Osteoblast (primary cell): ENCODE results near the gene GJD3. TPM values are rescaled to one million over a fixed set of nuclear protein-coding genes. Genes with fewer than 3 reads are reported as not detected.

Experiments used
- DNase-seq: peaks from one replicate; pipeline ENCODE4 v3.0.0; 2011; ENCODE audit warnings: low spot score, mixed read lengths; ENCODE audit not compliant: insufficient read length; ENCODE audit errors: missing footprints
- H2AFZ ChIP-seq: 2 replicates; pipeline ENCODE4 v1.6.0; 2011; ENCODE audit warnings: mild to moderate bottlenecking, low read length
- H3K27ac ChIP-seq: 2 replicates; pipeline ENCODE4 v1.5.1; 2011; ENCODE audit warnings: mild to moderate bottlenecking, low read depth, low read length, moderate library complexity
- H3K27me3 ChIP-seq: 2 replicates; pipeline ENCODE4 v1.6.0; 2012; ENCODE audit warnings: mild to moderate bottlenecking, control low read depth, inconsistent platforms, low read length, moderate library complexity; ENCODE audit not compliant: insufficient read depth
- H3K36me3 ChIP-seq: 2 replicates; pipeline ENCODE4 v1.5.1; 2011; ENCODE audit warnings: mild to moderate bottlenecking, low read length, control low read depth, moderate library complexity; ENCODE audit not compliant: insufficient read depth
- H3K4me1 ChIP-seq: 2 replicates; pipeline ENCODE4 v1.5.1; 2011; ENCODE audit warnings: mild to moderate bottlenecking, low read length, control low read depth, moderate library complexity; ENCODE audit not compliant: insufficient read depth
- H3K4me2 ChIP-seq: 2 replicates; pipeline ENCODE4 v1.6.0; 2011; ENCODE audit warnings: mild to moderate bottlenecking, low read length; ENCODE audit not compliant: insufficient read depth
- H3K4me3 ChIP-seq: fragments of 200-600 bp; sonication (generic); 3 replicates; pipeline ENCODE4 v1.5.1; 2012; ENCODE audit warnings: mild to moderate bottlenecking, low read length, inconsistent platforms; ENCODE audit not compliant: insufficient read depth
- H3K79me2 ChIP-seq: 2 replicates; pipeline ENCODE4 v1.6.0; 2012; ENCODE audit warnings: mild to moderate bottlenecking, low read length, control low read depth, inconsistent platforms; ENCODE audit not compliant: insufficient read depth
- H3K9me3 ChIP-seq: 2 replicates; pipeline ENCODE4 v1.5.1; 2011; ENCODE audit warnings: low read depth, low read length, control low read depth
- H4K20me1 ChIP-seq: 2 replicates; pipeline ENCODE4 v1.6.0; 2012; ENCODE audit warnings: mild to moderate bottlenecking, low read length, control low read depth; ENCODE audit not compliant: insufficient read depth
- CTCF ChIP-seq: IDR thresholded peaks from 2 replicates; pipeline ENCODE4 v1.5.1; 2011; ENCODE audit warnings: mild to moderate bottlenecking, low read depth, low read length, moderate library complexity; ENCODE audit errors: extremely low read depth
- total RNA-seq: library from RNA; depleted of rRNA; stranded (reverse); fragments of >200 nt; gene quantifications from 2 replicates; pipeline ENCODE4 v1.2.3, GENCODE V29; 2012

GJD3 gene
- total RNA-seq, 1 donor = 1.8 TPM

- Histone ChIP-seq H3K9me3 (no peaks in the 10 kb centered on the region), H2AFZ (no peak overlapping the region), H3K27me3 (no peaks in the 10 kb centered on the region), H3K27ac (peak overlapping the region; percentile 58), H3K36me3 (peaks cover 15% of the 10 kb centered on the region), H3K4me2 (peak overlapping the region; percentile 92), H3K79me2 (peaks cover 89% of the 10 kb centered on the region), H4K20me1 (peaks cover 69% of the 10 kb centered on the region), H3K4me3 (peak overlapping the region; percentile 81), H3K4me1 (peaks cover 72% of the 10 kb centered on the region)
- DNase-seq = peak; percentile 98
- no peak for TF ChIP-seq CTCF
Observed at GRCh38 chr17:40345161-40345993, 19.2 kb downstream of the GJD3 start.

- H2AFZ ChIP-seq = no peak overlapping the region
- H3K27me3 ChIP-seq = no peaks in the 10 kb centered on the region
- peaks cover 64% of the 10 kb centered on the region for H4K20me1 ChIP-seq
- no peaks in the 10 kb centered on the region for H3K9me3 ChIP-seq
- peaks cover 89% of the 10 kb centered on the region for H3K79me2 ChIP-seq
- H3K36me3 ChIP-seq = peaks cover 11% of the 10 kb centered on the region
- peak overlapping the region; percentile 92 for H3K4me2 ChIP-seq
- no peak for TF ChIP-seq CTCF
- H3K27ac ChIP-seq = peak overlapping the region; percentile 58
- peaks cover 66% of the 10 kb centered on the region for H3K4me1 ChIP-seq
- H3K4me3 ChIP-seq = peak overlapping the region; percentile 81
- DNase-seq = peak; percentile 87
Observed at GRCh38 chr17:40344421-40345160, 19.9 kb downstream of the GJD3 start.

- Histone ChIP-seq H3K9me3 (no peaks in the 10 kb centered on the region), H3K79me2 (peaks cover 85% of the 10 kb centered on the region), H3K4me1 (peaks cover 61% of the 10 kb centered on the region), H4K20me1 (peaks cover 58% of the 10 kb centered on the region), H3K4me3 (peak overlapping the region; percentile 81), H3K4me2 (peak overlapping the region; percentile 92), H3K27me3 (no peaks in the 10 kb centered on the region), H3K36me3 (peaks cover 3% of the 10 kb centered on the region), H2AFZ (no peak overlapping the region), H3K27ac (peak overlapping the region; percentile 72)
- TF ChIP-seq CTCF = no peak
- peak; percentile 75 for DNase-seq
Observed at GRCh38 chr17:40343219-40344119, 21.1 kb downstream of the GJD3 start.
